ENCODE measurements around the gene PLA1A. TPM values are rescaled to one million over a fixed set of nuclear protein-coding genes. Genes with fewer than 3 reads are reported as not detected.

The PLA1A gene
- total RNA-seq, 1 donor, result not detected

- H3K4me3 ChIP-seq (ENCODE audit: low read depth, low read length), result no peak overlapping the region
- DNase-seq (ENCODE audit: low read depth), result no peak
- TF ChIP-seq CTCF (IDR thresholded peaks at IDR 0.05; ENCODE audit: insufficient read depth, low read length), result no peak
Observed at GRCh38 chr3:119632829-119633228, 35.1 kb downstream of the PLA1A start.

GRCh38 chr3:119635719-119636118 is 38.0 kb downstream of the PLA1A start:
- no peak for TF ChIP-seq CTCF (IDR thresholded peaks at IDR 0.05; ENCODE audit: insufficient read depth, low read length)

GRCh38 chr3:119636249-119636648 is 38.6 kb downstream of the PLA1A start:
- peak; percentile 46 for DNase-seq (ENCODE audit: low read depth)
- no peak for TF ChIP-seq CTCF (IDR thresholded peaks at IDR 0.05; ENCODE audit: insufficient read depth, low read length)
- no peak overlapping the region for H3K4me3 ChIP-seq (ENCODE audit: low read depth, low read length)

More at GRCh38 chr3:119635719-119636118, 38.0 kb downstream of the PLA1A start:
- DNase-seq (ENCODE audit: low read depth), result no peak
- no peak overlapping the region for H3K4me3 ChIP-seq (ENCODE audit: low read depth, low read length)

GRCh38 chr3:119636891-119637611 is 39.4 kb downstream of the PLA1A start:
- no peak overlapping the region for H3K4me3 ChIP-seq (ENCODE audit: low read depth, low read length)
- no peak for DNase-seq (ENCODE audit: low read depth)
- no peak for TF ChIP-seq CTCF (IDR thresholded peaks at IDR 0.05; ENCODE audit: insufficient read depth, low read length)

GRCh38 chr3:119637679-119638477 is 40.2 kb downstream of the PLA1A start:
- DNase-seq (ENCODE audit: low read depth), result peak; percentile 94
- TF ChIP-seq CTCF (IDR thresholded peaks at IDR 0.05; ENCODE audit: insufficient read depth, low read length), result no peak
- H3K4me3 ChIP-seq (ENCODE audit: low read depth, low read length), result no peak overlapping the region

- DNase-seq (ENCODE audit: low read depth), result no peak
- no peak for TF ChIP-seq CTCF (IDR thresholded peaks at IDR 0.05; ENCODE audit: insufficient read depth, low read length)
Observed at GRCh38 chr3:119639494-119640350, 42.0 kb downstream of the PLA1A start.

More at GRCh38 chr3:119639494-119640350, 42.0 kb downstream of the PLA1A start:
- H3K4me3 ChIP-seq (ENCODE audit: low read depth, low read length), result no peak overlapping the region
